Esophagus muscularis mucosa (tissue), 3 donors: ENCODE data around the gene MIR17HG.

Experiments used
- CTCF ChIP-seq, 3 experiments: fragments of 200-600 bp in 2 of 3; fragments of 450-650 bp in 1 of 3; sonication (generic) in 2 of 3; IDR thresholded peaks; one replicate each; pipeline ENCODE4 v1.5.1; 2017 to 2019; ENCODE audit warnings: antibody characterized with exemption in 3 of 3, mild to moderate bottlenecking in 2 of 3, moderate library complexity in 1 of 3
- POLR2AphosphoS5 ChIP-seq, 2 donors: sonication (generic); formaldehyde crosslinking; IDR thresholded peaks; one replicate each; pipeline ENCODE4 v1.6.1; 2017; ENCODE audit warnings: antibody characterized with exemption in 2 of 2

GRCh38 chr13:91351980-91352379 is 4.5 kb downstream of the MIR17HG start:
- TF ChIP-seq CTCF (IDR thresholded peaks at IDR 0.05) (no peak), POLR2AphosphoS5 (IDR thresholded peaks at IDR 0.05) (no peak)
